HG03558 (cell line): ENCODE results near the gene STARD13.

ENCODE experiments used
- ATAC-seq: cut with Tn5 transposase; IDR thresholded peaks from one replicate; pipeline ENCODE4 v1.9.1; 2021; ENCODE audit warnings: moderate number of reproducible peaks; ENCODE audit not compliant: unreplicated experiment; ENCODE audit errors: extremely low read depth

The STARD13 gene

GRCh38 chr13:33279414-33280278, 5.9 kb downstream of the STARD13 start:
- no peak for ATAC-seq

GRCh38 chr13:33278913-33279312, 6.6 kb downstream of the STARD13 start:
- ATAC-seq, result no peak

GRCh38 chr13:33277946-33278345, 7.6 kb downstream of the STARD13 start:
- ATAC-seq, result no peak

GRCh38 chr13:33277037-33277740, 8.4 kb downstream of the STARD13 start:
- no peak for ATAC-seq

- no peak for ATAC-seq
Observed at GRCh38 chr13:33276570-33276969, 9.0 kb downstream of the STARD13 start.

GRCh38 chr13:33275916-33276315, 9.6 kb downstream of the STARD13 start:
- no peak for ATAC-seq

- ATAC-seq, result no peak
Observed at GRCh38 chr13:33274264-33274663, 11.3 kb downstream of the STARD13 start.

GRCh38 chr13:33272531-33273124, 12.9 kb downstream of the STARD13 start:
- no peak for ATAC-seq

- no peak for ATAC-seq
Observed at GRCh38 chr13:33271759-33272158, 13.8 kb downstream of the STARD13 start.

GRCh38 chr13:33270895-33271538, 14.5 kb downstream of the STARD13 start:
- ATAC-seq, result no peak

- ATAC-seq, result no peak
Observed at GRCh38 chr13:33265607-33266006, 19.9 kb downstream of the STARD13 start.

GRCh38 chr13:33265133-33265532, 20.4 kb downstream of the STARD13 start:
- ATAC-seq, result no peak

- ATAC-seq, result no peak
Observed at GRCh38 chr13:33264620-33264978, 21.0 kb downstream of the STARD13 start.

- no peak for ATAC-seq
Observed at GRCh38 chr13:33263976-33264619, 21.5 kb downstream of the STARD13 start.

GRCh38 chr13:33263484-33263883, 22.1 kb downstream of the STARD13 start:
- no peak for ATAC-seq

GRCh38 chr13:33262997-33263396, 22.6 kb downstream of the STARD13 start:
- ATAC-seq, result no peak

- ATAC-seq, result no peak
Observed at GRCh38 chr13:33262594-33262993, 23.0 kb downstream of the STARD13 start.

GRCh38 chr13:33262062-33262487, 23.5 kb downstream of the STARD13 start:
- no peak for ATAC-seq

GRCh38 chr13:33261387-33262061, 24.0 kb downstream of the STARD13 start:
- ATAC-seq, result no peak
